ENCODE measurements around the gene NT5DC3. TPM values are rescaled to one million over a fixed set of nuclear protein-coding genes. Genes with fewer than 3 reads are reported as not detected.
A peak's percentile ranks its signal among the peaks of the same experiment; 100 is the strongest.
"Not testable (repeated sequence)": the region's sequence is repeated elsewhere in the genome, so short reads cannot be mapped to it uniquely, and the experiment has no call there.

Gene NT5DC3
- total RNA-seq, 3 donors from 2014 or later: 13.7 to 283 (median 18.0) TPM

DNA sequence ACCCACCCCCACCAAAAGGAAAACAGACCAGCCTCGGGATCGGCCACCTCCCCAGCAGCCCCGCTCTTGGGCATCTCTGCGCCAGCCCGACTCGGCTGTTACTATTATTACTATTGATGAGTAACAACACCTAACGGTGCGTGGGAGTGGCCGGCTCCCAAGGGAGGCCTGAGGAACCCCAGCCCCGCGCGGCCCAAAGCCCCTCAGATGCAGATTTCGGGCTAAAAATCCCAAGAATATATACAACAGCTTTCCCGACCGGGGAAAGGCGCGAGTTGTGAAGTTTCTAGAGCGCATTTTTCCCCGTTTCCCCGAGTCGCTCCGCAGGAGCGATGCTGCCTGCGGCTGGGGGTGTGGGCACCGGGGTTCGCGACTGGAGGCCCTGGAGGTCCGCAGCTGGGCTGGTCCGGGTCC lies 565 bp downstream of the NT5DC3 start:
- ATAC-seq (peak; percentile 18), DNase-seq (peak in 2 of 3 donors; percentile 30 to 69)
- Histone ChIP-seq H3K4me1 (ENCODE audit: low read depth) (peaks cover 18% of the 10 kb centered on the region), H3K4me3 (peak overlapping the region; percentile 15), H3K36me3 (ENCODE audit: low read depth) (no peaks in the 10 kb centered on the region), H3K9me3 (no peaks in the 10 kb centered on the region)
- no peak for TF ChIP-seq CTCF (IDR thresholded peaks at IDR 0.05)
- intact Hi-C loops (cut with DNase I, micrococcal nuclease): no loop called here

- Histone ChIP-seq H3K9me3 (no peaks in the 10 kb centered on the region), H3K4me1 (ENCODE audit: low read depth) (peaks cover 18% of the 10 kb centered on the region), H3K4me3 (no peak overlapping the region), H3K36me3 (ENCODE audit: low read depth) (no peaks in the 10 kb centered on the region)
- no peak for ATAC-seq
- TF ChIP-seq CTCF (IDR thresholded peaks at IDR 0.05): no peak
- intact Hi-C loops (cut with DNase I, micrococcal nuclease): no loop called here
- no peak for DNase-seq
Observed at GRCh38 chr12:103839609-103840461, 1.2 kb downstream of the NT5DC3 start.

- Histone ChIP-seq H3K4me1 (ENCODE audit: low read depth) (peaks cover 18% of the 10 kb centered on the region), H3K9me3 (no peaks in the 10 kb centered on the region), H3K36me3 (ENCODE audit: low read depth) (no peaks in the 10 kb centered on the region), H3K4me3 (no peak overlapping the region)
- intact Hi-C loops (cut with DNase I, micrococcal nuclease): no loop called here
- no peak for TF ChIP-seq CTCF (IDR thresholded peaks at IDR 0.05)
- DNase-seq (no peak), ATAC-seq (no peak)
Observed at GRCh38 chr12:103839103-103839502, 1.9 kb downstream of the NT5DC3 start.

DNA sequence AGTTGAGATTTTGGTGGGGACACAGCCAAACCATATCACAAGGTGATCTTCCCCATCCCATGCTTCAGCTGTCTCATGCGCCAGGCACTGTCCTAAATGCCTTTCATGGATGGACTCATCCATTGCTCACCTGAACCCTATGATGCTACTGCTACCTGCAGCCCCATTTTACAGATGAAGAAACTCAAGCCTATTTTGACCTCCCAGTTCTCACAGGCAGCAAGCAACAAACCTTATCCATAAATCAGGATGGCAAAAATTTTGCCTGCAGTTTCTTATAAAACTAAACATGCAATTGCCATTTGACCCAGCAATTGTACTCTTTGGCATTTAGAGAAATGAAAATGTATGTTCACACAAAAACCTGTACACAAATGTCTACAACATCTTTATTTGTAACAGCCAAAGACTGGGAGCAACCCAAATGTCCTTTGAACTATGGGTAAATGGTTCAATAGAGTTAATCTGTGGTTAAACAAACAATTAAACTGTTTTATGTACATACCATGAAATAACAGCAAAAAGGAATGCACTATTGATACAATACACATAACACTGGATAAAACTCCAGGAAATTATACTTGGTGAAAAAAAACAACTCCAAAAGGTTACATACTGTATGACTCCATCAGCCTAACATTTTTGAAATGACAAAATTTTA lies 2.6 kb downstream of the NT5DC3 start:
- Histone ChIP-seq H3K4me1 (ENCODE audit: low read depth) (peaks cover 18% of the 10 kb centered on the region), H3K36me3 (ENCODE audit: low read depth) (no peaks in the 10 kb centered on the region), H3K4me3 (no peak overlapping the region), H3K9me3 (no peaks in the 10 kb centered on the region)
- no peak for TF ChIP-seq CTCF (IDR thresholded peaks at IDR 0.05)
- intact Hi-C loops (cut with DNase I, micrococcal nuclease): no loop called here
- DNase-seq: no peak
- ATAC-seq: no peak

GRCh38 chr12:103836345-103836744 lies 4.7 kb downstream of the NT5DC3 start:
- intact Hi-C loops (cut with DNase I, micrococcal nuclease): no loop called here
- no peak overlapping the region for H3K4me3 ChIP-seq
- no peaks in the 10 kb centered on the region for H3K9me3 ChIP-seq
- DNase-seq (no peak), ATAC-seq (no peak)
- no peaks in the 10 kb centered on the region for H3K36me3 ChIP-seq (ENCODE audit: low read depth)
- peaks cover 17% of the 10 kb centered on the region for H3K4me1 ChIP-seq (ENCODE audit: low read depth)
- no peak for TF ChIP-seq CTCF (IDR thresholded peaks at IDR 0.05)

- H3K36me3 ChIP-seq (ENCODE audit: low read depth); H3K4me3 ChIP-seq; intact Hi-C loops (cut with DNase I, micrococcal nuclease); ATAC-seq; DNase-seq; H3K9me3 ChIP-seq: not testable (repeated sequence)
- H3K4me1 ChIP-seq (ENCODE audit: low read depth): peaks cover 16% of the 10 kb centered on the region
Observed at GRCh38 chr12:103835747-103836335, 5.2 kb downstream of the NT5DC3 start.

Data from mucosa of descending colon (tissue), 3 donors.